H1 (cell line): ENCODE results near the gene SFR1. TPM values are rescaled to one million over a fixed set of nuclear protein-coding genes. Genes with fewer than 3 reads are reported as not detected.

Experiments
- CTCF ChIA-PET: fragments of 300-600 bp; sonication (Branson Sonifier 250); formaldehyde crosslinking; loops from one replicate; lab custom pipeline; 2021; ENCODE audit not compliant: partially characterized antibody; lab: Charles Lee
- POLR2A ChIA-PET: fragments of 300-600 bp; sonication (Branson Sonifier 250); formaldehyde crosslinking; loops from one replicate; lab custom pipeline; 2021; ENCODE audit warnings: inconsistent platforms; ENCODE audit not compliant: partially characterized antibody; lab: Charles Lee
- DNase-seq, 2 experiments: peaks; one replicate each; pipeline versions ENCODE4 v3.0.0 to v3.0.0-alpha.2; 2010 to 2022; ENCODE audit warnings: low spot score in 2 of 2, low read depth in 1 of 2, mixed read lengths in 1 of 2
- FAIRE-seq: peaks from 2 replicates; lab custom pipeline; 2011; peaks lifted over from hg19 to GRCh38; lab: Jason Lieb, UNC
- H2AFZ ChIP-seq: 2 replicates; pipeline ENCODE4 v1.8.1; 2012; ENCODE audit warnings: low read length, inconsistent platforms
- H2AK5ac ChIP-seq: 2 replicates; pipeline ENCODE4 v1.6.1; 2013; ENCODE audit warnings: low read depth, low read length
- H2BK120ac ChIP-seq: replicated peaks from 2 replicates; pipeline ENCODE3; 2013; ENCODE audit warnings: low read depth, low read length, inconsistent platforms
- H2BK12ac ChIP-seq: 2 replicates; pipeline ENCODE4 v1.6.1; 2013; ENCODE audit warnings: low read depth, low read length
- H2BK15ac ChIP-seq: 2 replicates; pipeline ENCODE4 v1.6.1; 2013; ENCODE audit warnings: low read length
- H2BK20ac ChIP-seq: 2 replicates; pipeline ENCODE4 v1.6.1; 2013; ENCODE audit warnings: low read length
- H2BK5ac ChIP-seq: 2 replicates; pipeline ENCODE4 v1.6.1; 2013; ENCODE audit warnings: low read depth, low read length
- H3K14ac ChIP-seq: 2 replicates; pipeline ENCODE4 v1.6.1; 2013; ENCODE audit warnings: inconsistent platforms; ENCODE audit not compliant: insufficient read length
- H3K18ac ChIP-seq: 2 replicates; pipeline ENCODE4 v1.6.1; 2013; ENCODE audit warnings: low read length; ENCODE audit errors: extremely low read depth
- H3K23ac ChIP-seq: 2 replicates; pipeline ENCODE4 v1.6.1; 2013; ENCODE audit warnings: inconsistent platforms; ENCODE audit not compliant: insufficient read length
- H3K23me2 ChIP-seq: 2 replicates; pipeline ENCODE4 v1.6.1; 2013; ENCODE audit warnings: low read depth, low read length
- H3K27ac ChIP-seq: 2 replicates; pipeline ENCODE4 v1.6.1; 2011; ENCODE audit warnings: low read depth, low read length, inconsistent platforms
- H3K27me3 ChIP-seq, 4 experiments: replicated peaks in 1 of 4; 1 replicate in 1 of 4; 2 replicates in 3 of 4; pipeline versions ENCODE4 v1.6.1 to v1.8.1; 2011 to 2013; ENCODE audit warnings: low read length in 3 of 4, mild to moderate bottlenecking in 3 of 4, inconsistent platforms in 2 of 4, mixed read lengths in 2 of 4, moderate library complexity in 1 of 4; ENCODE audit not compliant: control insufficient read depth in 3 of 4, insufficient read depth in 3 of 4; ENCODE audit errors: extremely low read depth in 1 of 4
- H3K36me3 ChIP-seq, 4 experiments: 2 replicates each; pipeline versions ENCODE4 v1.6.1 to v1.8.1; 2011 to 2013; ENCODE audit warnings: mild to moderate bottlenecking in 4 of 4, low read length in 3 of 4, moderate library complexity in 2 of 4, control low read depth in 1 of 4, inconsistent platforms in 1 of 4; ENCODE audit not compliant: insufficient read depth in 4 of 4, control insufficient read depth in 2 of 4
- H3K4ac ChIP-seq: replicated peaks from 2 replicates; pipeline ENCODE3; 2013; ENCODE audit warnings: low read length, low read depth, mixed read lengths, inconsistent platforms; ENCODE audit not compliant: insufficient read length
- H3K4me1 ChIP-seq, 4 experiments: replicated peaks in 1 of 4; 1 replicate in 1 of 4; 2 replicates in 3 of 4; pipeline versions ENCODE4 v1.6.1 to v1.8.1; 2011 to 2013; ENCODE audit warnings: low read length in 3 of 4, inconsistent platforms in 2 of 4, mixed read lengths in 1 of 4; ENCODE audit not compliant: insufficient read depth in 4 of 4, control insufficient read depth in 3 of 4
- H3K4me2 ChIP-seq, 2 experiments: 2 replicates each; pipeline versions ENCODE4 v1.6.1 to v1.8.1; 2011 to 2013; ENCODE audit warnings: low read depth in 2 of 2, low read length in 2 of 2, control low read depth in 1 of 2, inconsistent platforms in 1 of 2, mild to moderate bottlenecking in 1 of 2; ENCODE audit not compliant: insufficient read depth in 1 of 2
- H3K4me3 ChIP-seq, 4 experiments: fragments of 200-600, 300-600 bp in 1 of 4; sonication (generic), shearing (Covaris generic), sonication (Bioruptor Twin) in 1 of 4; 2 replicates each; pipeline versions ENCODE4 v1.5.1 to v1.8.1; 2011 to 2016; ENCODE audit warnings: low read length in 4 of 4, low read depth in 3 of 4, control low read depth in 2 of 4, inconsistent platforms in 2 of 4, mild to moderate bottlenecking in 2 of 4, mixed read lengths in 1 of 4, moderate library complexity in 1 of 4; ENCODE audit not compliant: insufficient read depth in 2 of 4; ENCODE audit errors: extremely low read depth in 1 of 4
- H3K56ac ChIP-seq: replicated peaks from 2 replicates; pipeline ENCODE3; 2013; ENCODE audit warnings: low read depth, mild to moderate bottlenecking, mixed read lengths, low read length, inconsistent platforms; ENCODE audit not compliant: insufficient read length
- H3K79me1 ChIP-seq: 2 replicates; pipeline ENCODE4 v1.6.1; 2013; ENCODE audit warnings: low read depth, low read length, control low read depth
- H3K79me2 ChIP-seq, 2 experiments: 2 replicates each; pipeline versions ENCODE4 v1.6.1 to v1.8.1; 2012 to 2013; ENCODE audit warnings: low read length in 2 of 2, mild to moderate bottlenecking in 2 of 2, inconsistent platforms in 1 of 2; ENCODE audit not compliant: insufficient read depth in 2 of 2, control insufficient read depth in 1 of 2
- H3K9ac ChIP-seq, 4 experiments: replicated peaks in 1 of 4; 1 replicate in 1 of 4; 2 replicates in 3 of 4; pipeline versions ENCODE4 v1.6.1 to v1.8.1; 2011 to 2013; ENCODE audit warnings: low read depth in 3 of 4, low read length in 3 of 4, control low read depth in 2 of 4, mild to moderate bottlenecking in 2 of 4, moderate library complexity in 2 of 4, inconsistent platforms in 1 of 4; ENCODE audit errors: extremely low read depth in 1 of 4
- H3K9me3 ChIP-seq, 2 experiments: 2 replicates each; pipeline versions ENCODE4 v1.6.1 to v1.8.1; 2012 to 2013; ENCODE audit warnings: mild to moderate bottlenecking in 2 of 2, moderate library complexity in 2 of 2, control low read depth in 1 of 2, inconsistent platforms in 1 of 2, low read depth in 1 of 2, low read length in 1 of 2, mixed read lengths in 1 of 2; ENCODE audit not compliant: insufficient read depth in 2 of 2
- H4K20me1 ChIP-seq, 2 experiments: replicated peaks in 1 of 2; 2 replicates each; pipeline versions ENCODE3 to v1.8.1; 2011 to 2013; ENCODE audit warnings: inconsistent platforms in 2 of 2, low read length in 2 of 2, mild to moderate bottlenecking in 1 of 2; ENCODE audit not compliant: insufficient read depth in 2 of 2, control insufficient read depth in 1 of 2
- H4K5ac ChIP-seq: 2 replicates; pipeline ENCODE4 v1.6.1; 2013; ENCODE audit warnings: low read length, low read depth, mixed read lengths, inconsistent platforms; ENCODE audit not compliant: insufficient read length
- H4K8ac ChIP-seq: 2 replicates; pipeline ENCODE4 v1.8.0; 2013; ENCODE audit warnings: mild to moderate bottlenecking, moderate library complexity, low read length, inconsistent platforms; ENCODE audit not compliant: insufficient read depth; ENCODE audit errors: extremely low read depth
- H4K91ac ChIP-seq: replicated peaks from 2 replicates; pipeline ENCODE3; 2013; ENCODE audit warnings: low read length, mixed read lengths, inconsistent platforms; ENCODE audit not compliant: insufficient read length
- ASH2L ChIP-seq: fragments of 200-600, 300-600 bp; sonication (generic); IDR thresholded peaks from one replicate; pipeline ENCODE4 v1.7.1; 2017; ENCODE audit warnings: low read length
- CREB1 ChIP-seq: IDR thresholded peaks from 2 replicates; pipeline ENCODE4 v1.6.1; 2012; ENCODE audit warnings: inconsistent platforms
- GTF2F1 ChIP-seq: IDR thresholded peaks from 2 replicates; pipeline ENCODE4 v1.6.1; 2012; ENCODE audit warnings: low read depth, low read length, improper control_type of control experiment, borderline replicate concordance
- MAX ChIP-seq: IDR thresholded peaks from 2 replicates; pipeline ENCODE4 v1.6.1; 2012; ENCODE audit warnings: inconsistent platforms
- RAD21 ChIP-seq, 2 experiments: IDR thresholded peaks in 1 of 2; conservative IDR thresholded peaks in 1 of 2; 2 replicates each; pipeline ENCODE4 v1.6.1; 2011; ENCODE audit warnings: low read depth in 2 of 2, low read length in 2 of 2, improper control_type of control experiment in 1 of 2, inconsistent platforms in 1 of 2, mild to moderate bottlenecking in 1 of 2, moderate library complexity in 1 of 2
- SP2 ChIP-seq: IDR thresholded peaks from 2 replicates; pipeline ENCODE4 v1.6.1; 2012; ENCODE audit warnings: mild to moderate bottlenecking, low read length, inconsistent platforms
- SUZ12 ChIP-seq: fragments of 200-600 bp; sonication (generic); IDR thresholded peaks from 2 replicates; pipeline ENCODE4 v1.6.1; 2012; ENCODE audit warnings: mild to moderate bottlenecking, inconsistent platforms, low read length, moderate library complexity, mixed read lengths
- TAF1 ChIP-seq: IDR thresholded peaks from 2 replicates; pipeline ENCODE4 v1.6.1; 2011; ENCODE audit warnings: mild to moderate bottlenecking, low read depth, low read length
- WGBS, 2 experiments: shearing (Covaris generic) in 1 of 2; methylation state at CpG; one replicate each; pipeline versions ENCODE4 v1.1.6 to v1.1.7; 2013 to 2015; ENCODE audit warnings: low lambda C conversion rate in 2 of 2, mixed read lengths in 2 of 2, inconsistent platforms in 1 of 2, low coverage in 1 of 2, missing lambda C conversion rate in 1 of 2; ENCODE audit not compliant: insufficient replicate concordance in 2 of 2, insufficient coverage in 1 of 2, insufficient read length in 1 of 2; ENCODE audit errors: extremely low coverage in 1 of 2, missing lambda C conversion rate in 1 of 2; 5-methylcytosine and 5-hydroxymethylcytosine counted together
- polyA plus RNA-seq, 7 experiments: library from polyadenylated mRNA; depleted of rRNA in 3 of 7; stranded (reverse) in 5 of 7; unstranded in 2 of 7; fragments of >200 nt in 5 of 7; fragments of 200-250 nt in 2 of 7; gene quantifications; 1 replicate in 5 of 7; 2 replicates in 1 of 7; 4 replicates in 1 of 7; pipeline versions ENCODE4 v1.2.1 to v1.2.3, GENCODE V29; 2011 to 2013; ENCODE audit warnings: missing spikeins in 2 of 7, mixed read lengths in 2 of 7
- total RNA-seq: library from RNA; stranded (reverse); fragmentation: NEBNext Ultra II Directional; extraction: Animal tissue kit (Norgen Biotek cat#: 25700); gene quantifications from 2 replicates; pipeline ENCODE4 v1.2.1, GENCODE V29; 2021
- TF ChIP-seq, protein P1 (sequence below), 3 experiments: IDR thresholded peaks; 1 replicate in 2 of 3; 2 replicates in 1 of 3; pipeline versions ENCODE4 v1.5.1 to v1.6.1; 2011; ENCODE audit warnings: low read length in 3 of 3, mild to moderate bottlenecking in 3 of 3, inconsistent platforms in 2 of 3, low read depth in 1 of 3, moderate library complexity in 1 of 3; ENCODE audit not compliant: insufficient read depth in 1 of 3; ENCODE audit errors: control extremely low read depth in 1 of 3

SFR1 gene
- total and polyA plus RNA-seq, 2 of the 8 experiments (the other 6 are each of a cell fraction or from before 2014, with no cell fraction given): 3.4 to 7.7 TPM

DNA sequence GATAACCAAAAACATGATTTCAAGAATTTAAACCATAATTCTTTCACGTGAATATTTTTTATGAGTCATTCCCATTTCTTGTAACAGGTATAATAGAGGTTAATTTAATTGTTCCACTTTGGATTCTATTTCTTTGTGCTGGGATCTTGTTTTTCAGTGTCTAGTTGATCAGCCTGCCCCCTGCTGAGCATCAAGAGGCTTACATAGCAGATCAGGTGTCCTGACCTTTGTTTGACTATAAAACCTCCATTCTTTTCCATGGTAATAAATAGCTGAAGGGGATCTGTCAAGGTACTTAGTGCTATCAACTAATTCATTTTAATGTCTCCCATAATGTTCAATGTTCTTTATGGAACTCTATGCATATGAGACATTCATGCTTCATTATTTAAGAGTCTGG lies 41.2 kb upstream of the SFR1 start:
- Histone ChIP-seq H2AK5ac (no peak overlapping the region), H4K91ac (no peak overlapping the region), H4K5ac (no peak overlapping the region), H3K79me2 (no peaks in the 10 kb centered on the region), H3K27me3 (no peaks in the 10 kb centered on the region), H2BK120ac (no peak overlapping the region), H2BK15ac (no peak overlapping the region), H2AFZ (no peak overlapping the region), H3K4me3 (no peak overlapping the region), H3K56ac (no peak overlapping the region), H4K20me1 (no peaks in the 10 kb centered on the region), H3K36me3 (no peaks in the 10 kb centered on the region), H3K4me1 (peaks cover 6 to 11% (median 9%) of the 10 kb centered on the region in 4 experiments), H3K9me3 (no peaks in the 10 kb centered on the region), H3K27ac (no peak overlapping the region), H2BK20ac (no peak overlapping the region), H2BK5ac (no peak overlapping the region), H3K18ac (no peak overlapping the region), H3K79me1 (no peaks in the 10 kb centered on the region), H3K14ac (no peak overlapping the region), H3K23me2 (no peaks in the 10 kb centered on the region), H3K4me2 (no peak overlapping the region), H3K23ac (no peak overlapping the region), H3K4ac (no peak overlapping the region), H2BK12ac (no peak overlapping the region), H4K8ac (no peak overlapping the region), H3K9ac (no peak overlapping the region)
- DNase-seq (no peak), FAIRE-seq (peak; percentile 13)
- POLR2A ChIA-PET: interaction anchor here (0.6 kb wide), 1 partner anchor 226 kb away, joined by 3 read pairs; no protein-coding TSS in a partner anchor
- 75% methylated on average over 1 of the region's 1 CpG; no CpG with 5 or more reads in 1 of the 2 experiments for WGBS, 2 experiments
- CTCF ChIA-PET: interaction anchor here (0.7 to 2.7 kb wide), 9 partner anchors 9 to 193 kb away, joined by 3 to 8 read pairs (median 3); no protein-coding TSS in a partner anchor
- TF ChIP-seq TAF1: no peak
- TF ChIP-seq CREB1: no peak
- TF ChIP-seq SP2: no peak
- no peak for TF ChIP-seq GTF2F1
- TF ChIP-seq, protein P1, sequence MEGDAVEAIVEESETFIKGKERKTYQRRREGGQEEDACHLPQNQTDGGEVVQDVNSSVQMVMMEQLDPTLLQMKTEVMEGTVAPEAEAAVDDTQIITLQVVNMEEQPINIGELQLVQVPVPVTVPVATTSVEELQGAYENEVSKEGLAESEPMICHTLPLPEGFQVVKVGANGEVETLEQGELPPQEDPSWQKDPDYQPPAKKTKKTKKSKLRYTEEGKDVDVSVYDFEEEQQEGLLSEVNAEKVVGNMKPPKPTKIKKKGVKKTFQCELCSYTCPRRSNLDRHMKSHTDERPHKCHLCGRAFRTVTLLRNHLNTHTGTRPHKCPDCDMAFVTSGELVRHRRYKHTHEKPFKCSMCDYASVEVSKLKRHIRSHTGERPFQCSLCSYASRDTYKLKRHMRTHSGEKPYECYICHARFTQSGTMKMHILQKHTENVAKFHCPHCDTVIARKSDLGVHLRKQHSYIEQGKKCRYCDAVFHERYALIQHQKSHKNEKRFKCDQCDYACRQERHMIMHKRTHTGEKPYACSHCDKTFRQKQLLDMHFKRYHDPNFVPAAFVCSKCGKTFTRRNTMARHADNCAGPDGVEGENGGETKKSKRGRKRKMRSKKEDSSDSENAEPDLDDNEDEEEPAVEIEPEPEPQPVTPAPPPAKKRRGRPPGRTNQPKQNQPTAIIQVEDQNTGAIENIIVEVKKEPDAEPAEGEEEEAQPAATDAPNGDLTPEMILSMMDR (IDR thresholded peaks at IDR 0.05; ENCODE audit: control extremely low read depth in 1 of 3, insufficient read depth in 1 of 3, low read depth in 1 of 3, low read length in 3 of 3): peak in 1 of 3 experiments; percentile 13; a peak in 1 of 4 replicates
- no peak for TF ChIP-seq MAX
- no peak for TF ChIP-seq ASH2L
- no peak for TF ChIP-seq SUZ12
- TF ChIP-seq RAD21 (IDR thresholded peaks at IDR 0.05 in 1 of 2, conservative IDR thresholded peaks at IDR 0.05 in 1 of 2; ENCODE audit: low read depth in 2 of 2, low read length in 2 of 2): 0 out of 4 replicates have a peak, but pooled peaks of 1 of the 2 experiments have one; percentile 18
